ENCODE measurements around the gene HOOK1. TPM values are rescaled to one million over a fixed set of nuclear protein-coding genes. Genes with fewer than 3 reads are reported as not detected.
A peak's percentile ranks its signal among the peaks of the same experiment; 100 is the strongest.
"Not testable (repeated sequence)": the region's sequence is repeated elsewhere in the genome, so short reads cannot be mapped to it uniquely, and the experiment has no call there.

HOOK1 gene
- total RNA-seq, 8 experiments from 2014 or later: 0.31 to 17.6 (median 9.4) TPM

DNA sequence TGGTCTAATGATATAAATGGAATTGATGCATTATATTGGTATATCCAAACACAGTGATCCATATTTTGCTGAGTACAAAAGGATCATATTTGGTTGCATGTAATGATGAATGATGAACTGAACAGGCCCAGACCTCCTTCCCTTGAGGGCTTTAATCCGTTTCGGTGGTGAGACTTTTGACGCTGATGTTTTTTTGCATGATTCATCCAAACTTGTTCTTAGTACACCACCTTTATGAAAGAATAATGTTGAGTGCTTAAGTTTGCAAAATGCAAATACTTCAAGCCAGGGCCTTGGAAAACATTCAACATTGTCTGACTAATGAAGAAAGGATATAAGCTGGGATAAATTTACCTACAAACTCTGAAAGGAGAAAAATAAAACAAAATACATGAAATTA lies 19.2 kb downstream of the HOOK1 start:
- ATAC-seq (replicated peaks in 6 of 8): peak in 3 of 8 experiments; percentile 74 to 90 (median 86)
- in situ Hi-C loops (cut with MboI; ENCODE audit: low pct_unique_long_range_greater_than_20kb in 2 of 9, low sequenced_read_pairs in 9 of 9, unreplicated experiment in 9 of 9): no loop called here
- 0 to 100% (median 43%) methylated on average over 2 to 3 of the region's 3 CpGs; no CpG with 5 or more reads in 1 of the 10 experiments for WGBS, 10 experiments
- Histone ChIP-seq H3K4me3 (no peak overlapping the region), H3K27ac (no peak overlapping the region), H3K4me1 (replicated peaks in 1 of 2) (no peaks in the 10 kb centered on the region)

DNA sequence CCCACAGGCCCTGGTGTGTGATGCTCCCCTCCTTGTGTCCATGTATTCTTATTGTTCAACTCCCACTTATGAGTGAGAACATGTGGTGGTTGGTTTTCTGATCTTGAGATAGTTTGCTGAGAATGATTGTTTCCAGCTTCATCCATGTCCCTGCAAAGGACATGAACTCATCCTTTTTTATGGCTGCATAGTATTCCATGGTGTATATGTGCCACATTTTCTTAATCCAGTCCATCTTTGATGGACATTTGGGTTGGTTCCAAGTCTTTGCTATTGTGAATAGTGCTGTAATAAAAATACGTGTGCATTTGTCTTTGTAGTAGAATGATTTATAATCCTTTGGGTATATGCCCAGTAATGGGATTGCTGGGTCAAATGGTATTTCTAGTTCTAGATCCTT lies 23.1 kb downstream of the HOOK1 start:
- H3K4me3 ChIP-seq; H3K4me1 ChIP-seq (replicated peaks in 1 of 2); in situ Hi-C loops (cut with MboI; ENCODE audit: low pct_unique_long_range_greater_than_20kb in 2 of 9, low sequenced_read_pairs in 9 of 9, unreplicated experiment in 9 of 9); ATAC-seq (replicated peaks in 6 of 8); H3K27ac ChIP-seq: not testable (repeated sequence)
- WGBS, 10 experiments: 20 to 100% (median 93%) methylated on average over 1 of the region's 1 CpG; no CpG with 5 or more reads in 2 of the 10 experiments

DNA sequence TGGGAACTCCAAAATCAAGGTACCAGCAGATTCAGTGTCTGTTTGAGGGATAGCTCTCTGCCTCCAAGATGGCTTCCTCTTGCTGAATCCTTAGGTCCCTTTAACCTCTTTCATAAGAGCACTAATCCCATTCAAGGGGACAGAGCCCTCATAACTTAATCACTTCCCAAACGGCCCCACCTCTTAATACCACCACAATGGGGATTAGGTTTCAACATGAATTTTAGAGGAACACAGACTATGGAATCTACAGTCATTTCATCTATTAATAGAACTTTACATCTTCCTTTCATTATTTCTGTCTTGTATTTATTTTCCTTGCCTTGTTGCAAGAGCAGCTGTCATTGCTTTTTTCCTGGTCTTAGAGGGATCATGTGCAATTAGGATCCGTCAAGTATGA lies 30.3 kb downstream of the HOOK1 start:
- WGBS, 10 experiments: 36 to 100% (median 80%) methylated on average over 1 to 2 of the region's 2 CpGs; no CpG with 5 or more reads in 1 of the 10 experiments

DNA sequence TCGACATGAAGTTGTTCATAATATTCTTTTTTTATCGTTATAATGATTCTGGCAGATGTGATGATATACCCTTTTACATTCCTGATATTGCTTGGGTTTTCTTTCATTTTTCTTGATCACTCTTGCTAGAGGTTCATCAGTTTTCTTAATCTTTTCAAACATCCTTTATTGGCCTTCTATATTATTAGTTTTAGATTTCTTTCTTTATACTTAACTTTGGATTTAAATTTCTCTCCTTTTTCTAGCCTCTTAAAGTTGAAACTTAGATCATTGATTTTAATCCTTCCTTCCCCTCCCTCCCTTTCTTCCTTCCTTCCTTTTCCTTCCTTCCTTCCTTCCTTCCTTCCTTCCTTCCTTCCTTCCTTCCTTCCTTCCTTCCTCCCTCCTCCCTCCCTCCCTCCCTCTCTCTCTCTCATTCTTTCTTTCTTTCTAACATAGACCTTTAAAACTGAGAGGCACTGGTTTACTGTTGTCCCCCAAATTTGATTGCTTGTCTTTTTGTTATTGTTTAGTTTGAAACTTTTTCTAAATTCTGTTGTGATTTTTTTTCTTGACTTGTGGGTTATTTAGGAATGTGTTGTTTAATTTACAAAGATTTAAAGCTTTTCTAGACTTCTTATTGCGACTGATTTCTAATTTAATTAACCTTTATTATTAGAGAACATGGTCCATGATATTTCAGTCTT lies 31.6 kb downstream of the HOOK1 start:
- WGBS, 10 experiments: 35 to 100% (median 86%) methylated on average over 3 of the region's 3 CpGs; no CpG with 5 or more reads in 1 of the 10 experiments
- no peak for ATAC-seq (replicated peaks in 6 of 8)
- H3K4me1 ChIP-seq (replicated peaks in 1 of 2): no peaks in the 10 kb centered on the region
- no peak overlapping the region for H3K4me3 ChIP-seq
- in situ Hi-C loops (cut with MboI; ENCODE audit: low pct_unique_long_range_greater_than_20kb in 2 of 9, low sequenced_read_pairs in 9 of 9, unreplicated experiment in 9 of 9): no loop called here
- H3K27ac ChIP-seq: no peak overlapping the region

More for the DNA sequence above, 30.3 kb downstream of the HOOK1 start:
- in situ Hi-C loops (cut with MboI; ENCODE audit: low pct_unique_long_range_greater_than_20kb in 2 of 9, low sequenced_read_pairs in 9 of 9, unreplicated experiment in 9 of 9): no loop called here
- ATAC-seq (replicated peaks in 6 of 8): no peak
- H3K4me3 ChIP-seq: no peak overlapping the region
- no peaks in the 10 kb centered on the region for H3K4me1 ChIP-seq (replicated peaks in 1 of 2)
- no peak overlapping the region for H3K27ac ChIP-seq

DNA sequence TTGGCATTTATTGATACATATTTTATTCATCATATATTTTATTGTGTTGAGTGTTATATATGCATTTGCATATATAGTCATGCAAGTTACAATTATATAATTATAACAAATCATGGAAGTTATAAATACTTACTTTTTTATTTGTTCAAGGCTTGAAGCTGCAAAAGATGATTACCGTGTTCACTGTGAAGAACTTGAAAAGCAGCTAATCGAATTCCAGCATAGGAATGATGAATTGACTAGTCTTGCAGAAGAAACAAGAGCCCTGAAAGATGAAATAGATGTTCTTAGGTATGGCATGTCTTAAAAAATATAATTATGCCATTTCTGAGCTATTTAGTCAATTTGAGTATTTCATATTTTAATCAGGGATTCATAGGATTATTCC lies 32.1 kb downstream of the HOOK1 start:
- no peak overlapping the region for H3K27ac ChIP-seq
- WGBS, 10 experiments: 34 to 100% (median 79%) methylated on average over 1 to 2 of the region's 2 CpGs; no CpG with 5 or more reads in 1 of the 10 experiments
- no peaks in the 10 kb centered on the region for H3K4me1 ChIP-seq (replicated peaks in 1 of 2)
- in situ Hi-C loops (cut with MboI; ENCODE audit: low pct_unique_long_range_greater_than_20kb in 2 of 9, low sequenced_read_pairs in 9 of 9, unreplicated experiment in 9 of 9): no loop called here
- ATAC-seq (replicated peaks in 6 of 8): no peak
- no peak overlapping the region for H3K4me3 ChIP-seq

DNA sequence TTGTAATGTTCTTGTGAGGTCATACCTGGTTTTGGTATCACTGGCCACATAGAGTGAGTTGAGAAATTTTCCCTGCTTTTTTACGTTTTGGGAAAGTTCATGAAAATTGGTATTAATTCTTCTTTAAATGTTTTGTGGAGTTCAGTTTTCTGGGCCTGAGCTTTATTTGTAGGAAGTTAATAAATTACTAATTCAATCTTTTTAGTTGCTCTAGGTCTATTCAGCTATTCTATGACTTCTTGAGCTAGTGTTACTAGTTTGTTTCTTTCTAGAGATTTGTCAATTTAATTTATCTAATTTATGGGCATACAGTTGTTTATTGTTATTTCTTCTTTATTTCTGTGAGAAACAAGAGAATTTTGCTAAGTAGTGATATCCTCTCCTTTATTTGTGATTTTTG lies 37.4 kb downstream of the HOOK1 start:
- H3K4me3 ChIP-seq: no peak overlapping the region
- 60 to 100% (median 78%) methylated on average over 1 of the region's 1 CpG; no CpG with 5 or more reads in 4 of the 10 experiments for WGBS, 10 experiments
- in situ Hi-C loops (cut with MboI; ENCODE audit: low pct_unique_long_range_greater_than_20kb in 2 of 9, low sequenced_read_pairs in 9 of 9, unreplicated experiment in 9 of 9): no loop called here
- no peak overlapping the region for H3K27ac ChIP-seq
- H3K4me1 ChIP-seq (replicated peaks in 1 of 2): no peaks in the 10 kb centered on the region
- ATAC-seq (replicated peaks in 6 of 8): no peak

DNA sequence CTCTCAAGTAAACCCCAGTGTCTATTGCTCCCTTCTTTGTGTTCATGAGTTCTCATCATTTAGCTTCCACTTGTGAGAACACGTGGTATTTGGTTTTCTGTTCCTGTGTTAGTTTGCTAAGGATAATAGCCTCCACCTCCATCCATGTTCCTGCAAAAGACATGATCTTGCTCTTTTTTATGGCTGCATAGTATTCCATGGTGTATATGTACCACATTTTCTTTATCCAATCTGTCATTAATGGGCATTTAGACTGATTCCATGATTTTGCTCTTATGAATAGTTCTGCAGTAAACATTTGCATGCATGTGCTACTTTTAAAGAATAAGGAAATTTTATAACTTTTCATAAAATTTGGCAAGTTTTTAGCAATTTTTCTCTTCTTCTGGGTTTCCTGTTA lies 40.5 kb downstream of the HOOK1 start:
- WGBS, 10 experiments: 10 to 100% (median 90%) methylated on average over 1 of the region's 1 CpG; no CpG with 5 or more reads in 2 of the 10 experiments
- in situ Hi-C loops (cut with MboI; ENCODE audit: low pct_unique_long_range_greater_than_20kb in 2 of 9, low sequenced_read_pairs in 9 of 9, unreplicated experiment in 9 of 9); H3K27ac ChIP-seq: not testable (repeated sequence)

DNA sequence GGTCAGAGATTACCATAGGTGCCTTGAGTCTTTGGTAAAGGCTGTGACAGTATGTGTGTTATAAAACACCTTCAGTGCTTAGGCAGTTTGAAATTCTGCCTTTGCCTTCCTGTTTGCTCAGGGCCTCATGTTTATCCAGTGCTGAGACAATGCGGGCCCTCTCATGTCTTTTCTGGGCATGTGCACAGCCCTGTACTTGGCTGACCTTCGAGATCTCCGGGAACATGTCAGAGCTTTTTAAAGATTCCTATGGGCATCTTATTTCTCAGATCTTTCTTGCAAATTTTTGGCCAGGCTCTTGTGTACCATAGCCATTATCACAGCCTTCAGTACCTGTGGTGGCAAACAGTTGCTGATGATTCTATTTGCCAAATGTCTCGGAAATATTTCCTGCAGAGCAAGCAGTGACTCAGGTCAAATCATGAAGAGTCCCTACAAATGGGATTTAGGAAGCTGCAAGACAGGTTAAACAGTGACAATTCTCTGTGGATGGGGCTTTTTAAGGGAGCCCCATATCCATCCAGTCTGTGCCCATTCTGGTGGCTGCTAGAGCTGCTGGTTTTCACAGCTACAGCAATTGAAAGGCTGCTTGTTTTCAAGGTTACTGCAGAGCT lies 42.1 kb downstream of the HOOK1 start:
- Histone ChIP-seq H3K27ac (no peak overlapping the region), H3K4me3 (no peak overlapping the region), H3K4me1 (replicated peaks in 1 of 2) (no peaks in the 10 kb centered on the region)
- WGBS, 10 experiments: 69 to 100% (median 95%) methylated on average over 1 to 4 of the region's 4 CpGs; no CpG with 5 or more reads in 1 of the 10 experiments
- ATAC-seq (replicated peaks in 6 of 8): peak in 3 of 8 experiments; percentile 24 to 95 (median 38)
- in situ Hi-C loops (cut with MboI; ENCODE audit: low pct_unique_long_range_greater_than_20kb in 2 of 9, low sequenced_read_pairs in 9 of 9, unreplicated experiment in 9 of 9): no loop called here

More for the DNA sequence above, 40.5 kb downstream of the HOOK1 start:
- H3K4me3 ChIP-seq; H3K4me1 ChIP-seq (replicated peaks in 1 of 2); ATAC-seq (replicated peaks in 6 of 8): not testable (repeated sequence)

DNA sequence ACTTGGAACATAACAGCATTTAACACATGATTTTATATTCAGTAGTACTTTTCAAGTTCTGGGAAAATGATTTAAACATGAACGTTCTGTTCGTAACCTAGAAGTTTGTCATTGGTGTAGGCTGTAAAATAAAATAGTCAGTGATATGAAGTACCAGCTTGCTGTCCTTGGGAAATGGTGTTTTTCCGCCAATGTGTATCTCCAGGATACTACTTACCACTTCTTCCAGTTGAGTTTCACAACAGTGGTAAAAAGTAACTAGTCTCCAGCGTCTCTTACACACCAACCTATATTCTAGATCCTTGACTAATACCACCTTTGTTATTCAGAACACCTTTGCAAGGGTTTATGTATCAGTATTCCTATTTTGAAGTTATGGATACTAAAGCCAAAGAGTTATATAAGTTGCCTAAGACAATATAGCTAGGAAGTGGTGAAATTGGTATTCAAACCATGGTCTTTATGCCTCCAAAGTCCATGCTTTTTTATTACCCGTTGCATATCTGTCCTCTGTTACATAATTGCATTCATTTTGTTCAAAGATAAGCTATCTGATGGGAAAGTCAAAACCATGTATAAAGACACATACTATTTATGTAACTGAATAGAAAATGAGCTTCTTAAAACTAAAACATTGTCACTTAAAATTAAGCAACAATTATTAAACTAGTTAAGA lies 43.1 kb downstream of the HOOK1 start:
- ATAC-seq (replicated peaks in 6 of 8): no peak
- in situ Hi-C loops (cut with MboI; ENCODE audit: low pct_unique_long_range_greater_than_20kb in 2 of 9, low sequenced_read_pairs in 9 of 9, unreplicated experiment in 9 of 9): no loop called here

DNA sequence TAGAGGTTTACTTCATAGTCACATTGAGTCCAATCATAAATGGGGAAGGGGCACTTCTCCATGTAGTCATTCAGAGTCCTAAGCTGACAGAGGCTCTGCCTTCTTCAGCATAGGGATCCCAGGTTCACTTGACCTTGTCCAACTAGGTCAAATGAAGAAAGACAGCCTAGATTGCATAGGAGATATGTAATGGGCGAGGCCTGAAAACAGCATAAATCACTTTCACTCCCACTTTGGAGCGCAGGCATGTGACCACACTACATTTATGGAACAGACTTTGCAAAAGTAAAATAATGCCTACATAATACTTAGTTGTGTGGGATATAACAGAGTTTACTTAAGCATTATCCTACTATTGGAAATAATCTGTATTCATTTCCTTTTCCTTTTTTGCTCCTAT lies 51.7 kb downstream of the HOOK1 start:
- Histone ChIP-seq H3K4me1 (replicated peaks in 1 of 2) (no peaks in the 10 kb centered on the region), H3K27ac (no peak overlapping the region), H3K4me3 (no peak overlapping the region)
- 12 to 100% (median 85%) methylated on average over 1 to 2 of the region's 2 CpGs; no CpG with 5 or more reads in 2 of the 10 experiments for WGBS, 10 experiments
- in situ Hi-C loops (cut with MboI; ENCODE audit: low pct_unique_long_range_greater_than_20kb in 2 of 9, low sequenced_read_pairs in 9 of 9, unreplicated experiment in 9 of 9): no loop called here
- peak in 1 of 8 experiments; percentile 64 for ATAC-seq (replicated peaks in 6 of 8)

More for the DNA sequence above, 43.1 kb downstream of the HOOK1 start:
- Histone ChIP-seq H3K4me3 (no peak overlapping the region), H3K27ac (no peak overlapping the region), H3K4me1 (replicated peaks in 1 of 2) (no peaks in the 10 kb centered on the region)
- WGBS, 10 experiments: 61 to 100% (median 90%) methylated on average over 3 to 5 of the region's 5 CpGs

DNA sequence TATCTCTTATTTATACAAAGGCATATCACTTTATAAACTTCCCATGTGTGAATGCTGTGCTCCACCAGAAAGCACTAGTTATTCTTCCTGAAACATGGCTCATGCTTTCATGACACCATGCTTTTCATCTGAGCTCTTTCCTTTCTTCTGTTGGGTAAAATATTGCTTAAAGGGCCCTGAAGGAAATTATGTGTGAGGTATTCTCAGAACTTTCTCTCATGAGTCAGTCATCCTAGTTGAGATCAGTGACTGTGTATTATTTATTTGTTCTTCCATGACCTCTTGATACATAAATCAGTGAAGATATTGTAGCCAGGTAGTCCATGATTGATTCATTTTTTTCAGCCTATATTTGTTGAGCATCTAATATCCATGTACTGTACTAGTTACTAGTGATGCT lies 57.0 kb downstream of the HOOK1 start:
- H3K4me1 ChIP-seq (replicated peaks in 1 of 2): no peaks in the 10 kb centered on the region
- H3K27ac ChIP-seq: no peak overlapping the region
- no peak overlapping the region for H3K4me3 ChIP-seq
- no peak for ATAC-seq (replicated peaks in 6 of 8)
- in situ Hi-C loops (cut with MboI; ENCODE audit: low pct_unique_long_range_greater_than_20kb in 2 of 9, low sequenced_read_pairs in 9 of 9, unreplicated experiment in 9 of 9): no loop called here

DNA sequence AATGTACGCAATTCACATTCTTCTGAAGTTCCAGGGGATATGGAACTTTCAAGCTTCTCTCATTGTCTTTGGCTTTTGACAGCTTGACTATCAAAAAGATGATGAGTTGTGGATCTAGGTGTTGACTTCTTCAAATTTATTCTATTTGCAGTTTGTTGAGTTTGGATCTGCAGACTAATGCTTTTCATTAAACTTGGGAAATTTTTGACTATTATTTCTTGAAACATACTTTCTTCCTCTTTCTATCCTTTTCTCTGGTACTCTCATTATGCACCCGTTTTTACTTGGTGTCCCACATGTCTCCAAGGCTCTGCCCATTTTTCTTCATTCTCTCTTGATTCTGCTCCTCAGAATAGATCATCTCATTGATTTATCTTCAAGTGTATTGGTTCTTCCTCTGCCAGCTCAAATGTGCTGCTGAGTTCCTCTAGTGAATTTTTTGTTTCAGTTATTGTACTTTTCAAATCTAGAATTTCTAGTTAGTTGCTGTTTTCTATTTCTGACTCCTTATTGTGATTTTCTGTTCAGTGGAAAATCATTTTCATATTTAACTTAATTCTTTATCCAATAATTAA lies 62.4 kb downstream of the HOOK1 start:
- Histone ChIP-seq H3K4me1 (replicated peaks in 1 of 2) (no peaks in the 10 kb centered on the region), H3K4me3 (no peak overlapping the region), H3K27ac (no peak overlapping the region)
- WGBS, 10 experiments: 8 to 100% (median 80%) methylated on average over 1 to 2 of the region's 2 CpGs
- in situ Hi-C loops (cut with MboI; ENCODE audit: low pct_unique_long_range_greater_than_20kb in 2 of 9, low sequenced_read_pairs in 9 of 9, unreplicated experiment in 9 of 9): no loop called here
- ATAC-seq (replicated peaks in 6 of 8): no peak

DNA sequence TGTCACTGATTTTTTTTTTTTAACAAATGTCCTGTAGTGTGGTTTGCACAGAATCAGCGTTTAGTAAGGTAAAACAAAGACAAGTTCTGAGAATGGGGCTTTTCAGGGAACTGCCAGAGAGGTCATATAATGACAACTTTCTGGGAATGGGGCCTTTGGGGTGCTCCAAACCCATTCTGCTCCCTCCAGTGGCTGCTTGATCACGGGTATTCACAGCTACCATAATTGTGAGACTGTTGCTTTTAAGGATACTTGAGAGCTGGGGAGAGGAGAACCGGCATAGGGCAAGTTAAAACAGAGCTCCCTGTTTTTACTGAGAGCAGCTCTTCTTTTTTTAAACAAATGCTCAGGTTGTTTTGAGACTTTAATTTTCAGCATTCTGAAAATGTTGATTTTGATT lies 63.6 kb downstream of the HOOK1 start:
- WGBS, 10 experiments: 29 to 100% (median 80%) methylated on average over 1 to 3 of the region's 3 CpGs
- no peak for ATAC-seq (replicated peaks in 6 of 8)
- in situ Hi-C loops (cut with MboI; ENCODE audit: low pct_unique_long_range_greater_than_20kb in 2 of 9, low sequenced_read_pairs in 9 of 9, unreplicated experiment in 9 of 9): no loop called here
- Histone ChIP-seq H3K4me3 (no peak overlapping the region), H3K27ac (no peak overlapping the region), H3K4me1 (replicated peaks in 1 of 2) (no peaks in the 10 kb centered on the region)

Data from motor neuron (in vitro differentiated cells).